GM12892 (cell line): ENCODE results near the gene MMP24OS.

Source experiments
- POLR2A ChIP-seq: IDR thresholded peaks from 2 replicates; pipeline ENCODE4 v1.6.1; 2011; ENCODE audit warnings: low read depth, low read length, control low read depth
- POLR2AphosphoS5 ChIP-seq: IDR thresholded peaks from 2 replicates; pipeline ENCODE4 v1.6.1; 2011; ENCODE audit warnings: low read depth, low read length, control low read depth
- TAF1 ChIP-seq: IDR thresholded peaks from 2 replicates; pipeline ENCODE4 v1.6.1; 2011; ENCODE audit warnings: low read depth, mild to moderate bottlenecking, control low read depth, low read length, borderline replicate concordance

DNA sequence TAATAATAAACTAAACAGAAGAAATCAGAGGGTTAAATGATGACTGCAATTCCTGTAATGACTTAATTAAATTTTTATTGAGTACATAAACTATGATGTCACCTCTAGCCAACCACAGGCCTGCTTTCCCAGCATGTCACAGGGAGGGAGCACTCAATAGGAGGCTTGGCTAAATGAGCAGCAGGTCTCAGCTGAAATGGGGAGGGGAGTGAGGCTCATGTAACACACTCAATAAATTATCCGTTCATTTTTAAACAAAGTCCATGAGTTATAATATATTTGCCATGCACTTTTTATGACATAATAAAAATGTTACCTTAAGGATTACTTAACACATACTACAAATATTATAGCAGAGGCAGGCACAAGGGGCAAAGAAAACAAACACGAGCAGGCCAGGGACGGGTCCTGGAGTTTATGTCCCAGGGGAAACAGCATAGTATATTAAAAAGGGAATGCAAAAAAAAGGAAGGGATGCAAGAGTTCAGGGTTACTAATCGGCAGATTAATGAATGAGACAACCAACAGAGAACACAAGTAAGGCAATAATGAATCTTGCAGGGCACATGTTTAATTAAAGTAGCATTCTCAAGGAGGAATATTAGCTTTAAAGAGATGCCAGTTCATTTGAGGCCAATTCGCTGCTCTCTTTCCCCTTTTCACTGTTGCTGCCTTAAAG lies 41.4 kb upstream of the MMP24OS start:
- TF ChIP-seq TAF1, result no peak
- no peak for TF ChIP-seq POLR2AphosphoS5
- no peak for TF ChIP-seq POLR2A
